Measurements from ENCODE around the gene AGPAT3. TPM values are rescaled to one million over a fixed set of nuclear protein-coding genes. Genes with fewer than 3 reads are reported as not detected.

AGPAT3 gene
- total and polyA plus RNA-seq, 2 donors (not counting 3 experiments of a cell fraction or from before 2014, with no cell fraction given), result 39.9 to 76.7 TPM

GRCh38 chr21:43834146-43834905 is 30.7 kb upstream of the AGPAT3 start:
- no peak overlapping the region for H3K4me3 ChIP-seq (replicated peaks in 1 of 3; ENCODE audit: insufficient read depth in 1 of 3, low read depth in 1 of 3, low read length in 3 of 3)
- dilution Hi-C loops (cut with MboI; ENCODE audit: extremely low pct_ligation_motif_present, low sequenced_read_pairs), result no loop called here
- ChIA-PET CTCF (interaction anchor here (1.0 to 1.3 kb wide), 2 partner anchors 8 to 11 kb away, joined by 4 to 5 read pairs; no protein-coding TSS in a partner anchor), POLR2A (no interaction called here)
- no peak overlapping the region for H3K27ac ChIP-seq (ENCODE audit: insufficient read depth, low read depth, low read length)
- H3K79me2 ChIP-seq (ENCODE audit: control insufficient read depth, insufficient read depth, low read length), result no peaks in the 10 kb centered on the region
- H2AFZ ChIP-seq (ENCODE audit: low read depth, low read length), result no peak overlapping the region
- no peaks in the 10 kb centered on the region for H3K36me3 ChIP-seq (ENCODE audit: control insufficient read depth in 2 of 2, extremely low read depth in 1 of 2, insufficient read depth in 2 of 2, low read length in 2 of 2)
- FAIRE-seq (no peak), DNase-seq (ENCODE audit: low read depth, low spot score) (no peak)
- no peaks in the 10 kb centered on the region for H3K9me1 ChIP-seq (replicated peaks; ENCODE audit: control insufficient read depth, extremely low read depth, insufficient read depth, low read length)
- intact Hi-C loops (cut with micrococcal nuclease), result no loop called here
- H4K20me1 ChIP-seq (replicated peaks; ENCODE audit: control insufficient read depth, extremely low read depth, insufficient read depth, low read length), result no peaks in the 10 kb centered on the region
- H3K4me2 ChIP-seq (ENCODE audit: insufficient read depth, low read length), result no peak overlapping the region
- no TSS peak for BruUV-seq (replicated peaks)
- H3K4me1 ChIP-seq (ENCODE audit: control insufficient read depth, extremely low read depth, insufficient read depth, low read length), result no peaks in the 10 kb centered on the region
- no peak for TF ChIP-seq POLR2AphosphoS5 (IDR thresholded peaks at IDR 0.05; ENCODE audit: insufficient read depth, low read depth, low read length)
- no peak for TF ChIP-seq JUN (IDR thresholded peaks at IDR 0.05; ENCODE audit: borderline replicate concordance, insufficient read depth, insufficient read length, low read depth)
- no peak for TF ChIP-seq GATA2 (IDR thresholded peaks at IDR 0.05; ENCODE audit: insufficient read depth, insufficient read length, low read depth, low read length)
- TF ChIP-seq CTCF (IDR thresholded peaks at IDR 0.05; ENCODE audit: extremely low read depth in 1 of 2, insufficient read depth in 1 of 2, low read depth in 1 of 2, low read length in 2 of 2), result no peak
- TF ChIP-seq POLR2A (IDR thresholded peaks at IDR 0.05; ENCODE audit: low read depth, low read length), result no peak
- no peak for TF ChIP-seq MAX (IDR thresholded peaks at IDR 0.05; ENCODE audit: insufficient read depth, insufficient read length)
- TF ChIP-seq MYC (IDR thresholded peaks at IDR 0.05; ENCODE audit: low read depth, low read length), result no peak
- TF ChIP-seq EZH2 (IDR thresholded peaks at IDR 0.05; ENCODE audit: borderline replicate concordance, low read depth, low read length, severe bottlenecking), result no peak
- no peak for TF ChIP-seq FOS (IDR thresholded peaks at IDR 0.05; ENCODE audit: borderline replicate concordance, insufficient read depth, low read length)
- H3K9me3 ChIP-seq (replicated peaks; ENCODE audit: control insufficient read depth, insufficient read depth, low read length), result no peaks in the 10 kb centered on the region
- H3K9ac ChIP-seq (replicated peaks; ENCODE audit: extremely low read depth, insufficient read depth, low read length), result no peak overlapping the region
- H3K27me3 ChIP-seq (ENCODE audit: control insufficient read depth in 2 of 2, insufficient read depth in 2 of 2, low read length in 2 of 2), result peaks cover 0 to 6% of the 10 kb centered on the region in 2 experiments
